SK-N-SH (cell line): ENCODE measurements around the gene PRSS8.

ENCODE experiments used
- ELF1 ChIP-seq: IDR thresholded peaks from 2 replicates; pipeline ENCODE4 v1.4.0; 2012
- GABPA ChIP-seq: IDR thresholded peaks from 2 replicates; pipeline ENCODE4 v1.4.0; 2012; ENCODE audit warnings: low read depth, mild to moderate bottlenecking
- POLR2AphosphoS5 ChIP-seq: IDR thresholded peaks from 2 replicates; pipeline ENCODE4 v1.6.1; 2012; ENCODE audit warnings: low read depth, low read length
- RAD21 ChIP-seq: IDR thresholded peaks from 2 replicates; pipeline ENCODE4 v1.6.1; 2012; ENCODE audit warnings: mild to moderate bottlenecking, low read length
- RCOR1 ChIP-seq: fragments of 150-350 bp; IDR thresholded peaks from 2 replicates; pipeline ENCODE4 v1.6.1; 2017; ENCODE audit warnings: antibody characterized with exemption, low read length
- SIN3A ChIP-seq: IDR thresholded peaks from 2 replicates; pipeline ENCODE4 v1.6.1; 2012; ENCODE audit warnings: low read depth, mild to moderate bottlenecking, low read length, moderate library complexity, borderline replicate concordance
- SMC3 ChIP-seq: IDR thresholded peaks from 2 replicates; pipeline ENCODE4 v1.6.1; 2012; ENCODE audit warnings: low read depth, low read length, improper control_type of control experiment
- YY1 ChIP-seq: IDR thresholded peaks from 2 replicates; pipeline ENCODE4 v1.4.0; 2012; ENCODE audit warnings: low read depth, mild to moderate bottlenecking
- TF ChIP-seq, protein P1 (sequence below): fragments of 200-600 bp; sonication (generic); IDR thresholded peaks from 2 replicates; pipeline ENCODE4 v1.6.1; 2017; ENCODE audit warnings: antibody characterized with exemption, mild to moderate bottlenecking, moderate library complexity

DNA sequence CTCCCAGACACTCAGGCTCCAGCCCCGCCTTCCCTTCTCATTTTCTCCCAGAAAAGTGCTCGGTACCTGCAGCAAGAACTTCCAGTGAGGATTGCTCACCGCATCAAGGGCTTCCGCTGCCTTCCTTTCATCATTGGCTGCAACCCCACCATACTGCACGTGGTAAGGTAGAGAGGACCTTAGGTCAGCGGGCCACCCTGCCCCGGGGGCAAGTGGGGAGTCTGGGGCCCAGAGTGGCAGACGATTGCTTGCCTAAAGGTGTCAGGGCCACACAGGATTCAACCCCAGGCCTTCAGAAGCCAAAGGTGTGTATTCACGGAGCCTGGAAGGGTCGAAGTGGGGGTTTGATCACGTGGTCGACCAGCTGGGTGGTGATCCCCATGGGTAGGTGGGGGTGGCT, 25.9 kb downstream of the PRSS8 start:
- TF ChIP-seq SMC3 = no peak
- TF ChIP-seq GABPA = no peak
- TF ChIP-seq YY1 = no peak
- no peak for TF ChIP-seq POLR2AphosphoS5
- TF ChIP-seq ELF1 = no peak
- no peak for TF ChIP-seq SIN3A
- TF ChIP-seq RAD21 = no peak
- TF ChIP-seq, protein P1, sequence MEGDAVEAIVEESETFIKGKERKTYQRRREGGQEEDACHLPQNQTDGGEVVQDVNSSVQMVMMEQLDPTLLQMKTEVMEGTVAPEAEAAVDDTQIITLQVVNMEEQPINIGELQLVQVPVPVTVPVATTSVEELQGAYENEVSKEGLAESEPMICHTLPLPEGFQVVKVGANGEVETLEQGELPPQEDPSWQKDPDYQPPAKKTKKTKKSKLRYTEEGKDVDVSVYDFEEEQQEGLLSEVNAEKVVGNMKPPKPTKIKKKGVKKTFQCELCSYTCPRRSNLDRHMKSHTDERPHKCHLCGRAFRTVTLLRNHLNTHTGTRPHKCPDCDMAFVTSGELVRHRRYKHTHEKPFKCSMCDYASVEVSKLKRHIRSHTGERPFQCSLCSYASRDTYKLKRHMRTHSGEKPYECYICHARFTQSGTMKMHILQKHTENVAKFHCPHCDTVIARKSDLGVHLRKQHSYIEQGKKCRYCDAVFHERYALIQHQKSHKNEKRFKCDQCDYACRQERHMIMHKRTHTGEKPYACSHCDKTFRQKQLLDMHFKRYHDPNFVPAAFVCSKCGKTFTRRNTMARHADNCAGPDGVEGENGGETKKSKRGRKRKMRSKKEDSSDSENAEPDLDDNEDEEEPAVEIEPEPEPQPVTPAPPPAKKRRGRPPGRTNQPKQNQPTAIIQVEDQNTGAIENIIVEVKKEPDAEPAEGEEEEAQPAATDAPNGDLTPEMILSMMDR = no peak
- no peak for TF ChIP-seq RCOR1
